Measurements from ENCODE around the gene TAS2R46. TPM values are rescaled to one million over a fixed set of nuclear protein-coding genes. Genes with fewer than 3 reads are reported as not detected.

The TAS2R46 gene
- total and polyA plus RNA-seq, 2 donors (not counting 1 experiment from before 2014, with no cell fraction given) = 0.13 to 2.6 TPM

DNA sequence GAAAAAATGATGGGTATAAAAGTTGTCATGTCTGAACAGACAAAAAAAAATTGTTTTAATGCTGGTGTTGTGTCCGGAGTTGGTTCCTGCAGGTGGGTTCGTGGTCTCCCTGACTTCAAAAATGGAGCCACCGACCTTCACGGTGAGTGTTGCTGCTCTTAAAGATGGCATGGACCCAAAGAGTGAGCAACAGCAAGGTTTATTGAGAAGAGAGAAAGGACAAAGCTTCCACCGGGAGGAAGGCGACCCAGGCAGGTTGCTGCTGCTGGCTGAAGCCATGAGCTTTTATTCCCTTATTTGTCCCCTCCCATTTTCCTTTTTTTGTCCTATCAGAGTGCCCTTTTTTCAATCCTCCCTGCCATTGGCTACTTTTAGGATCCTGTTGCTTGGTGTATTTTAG is 30.8 kb downstream of the TAS2R46 start, which contains the start of gene TAS2R31:
TSS of gene TAS2R31 (minus strand) at position 101 of the 400 bp plus-strand sequence. CDS start at position 29, 72 bp downstream.
- Histone ChIP-seq H3K9me3 (ENCODE audit: control extremely low read depth in 1 of 3, control insufficient read depth in 2 of 3, insufficient read depth in 1 of 3, low read length in 2 of 3) (no peaks in the 10 kb centered on the region), H3K27me3 (replicated peaks in 1 of 4; ENCODE audit: control extremely low read depth in 1 of 4, control insufficient read depth in 3 of 4, insufficient read depth in 4 of 4, low read length in 3 of 4) (no peaks in the 10 kb centered on the region), H3K9ac (ENCODE audit: low read length) (no peak within 1 kb of the TSS), H3K4me1 (ENCODE audit: control insufficient read depth in 2 of 2, insufficient read depth in 2 of 2, low read length in 2 of 2) (no peaks in the 10 kb centered on the region), H4K20me1 (ENCODE audit: control insufficient read depth, insufficient read depth, low read length, poor library complexity, severe bottlenecking) (no peaks in the 10 kb centered on the region), H3K79me2 (ENCODE audit: control insufficient read depth, insufficient read depth, low read length) (no peaks in the 10 kb centered on the region), H3K27ac (ENCODE audit: low read length in 2 of 2) (no peak within 1 kb of the TSS), H3K4me2 (replicated peaks; ENCODE audit: low read depth, low read length, poor library complexity, severe bottlenecking) (no peak within 1 kb of the TSS), H2AFZ (ENCODE audit: insufficient read depth, low read depth, low read length, poor library complexity, severe bottlenecking) (no peak within 1 kb of the TSS), H3K4me3 (ENCODE audit: control extremely low read depth in 1 of 5, extremely low read depth in 1 of 5, insufficient read depth in 1 of 5, low read depth in 2 of 5, low read length in 4 of 5) (no peak within 1 kb of the TSS), H3K36me3 (replicated peaks in 1 of 2; ENCODE audit: control extremely low read depth in 1 of 2, control insufficient read depth in 1 of 2, extremely low read depth in 1 of 2, insufficient read depth in 2 of 2, low read length in 1 of 2) (peaks cover 0 to 6% of the 10 kb centered on the region in 2 experiments)
- no peaks in the 10 kb centered on the region for H3K27me3 Mint-ChIP-seq
- ATAC-seq (ENCODE audit: low read depth) (no peak), DNase-seq (no peak)
- 93% methylated on average over 4 of the region's 6 CpGs for WGBS (ENCODE audit: insufficient coverage)
- intact Hi-C loops (cut with micrococcal nuclease) = loop anchor here (2.0 kb wide), 1 partner anchor 67 kb away; no protein-coding TSS in a partner anchor
- no peak for TF ChIP-seq EZH2 (IDR thresholded peaks at IDR 0.05; ENCODE audit: borderline replicate concordance, insufficient read depth, low read depth, low read length, poor library complexity, severe bottlenecking)
- TF ChIP-seq, protein P1, sequence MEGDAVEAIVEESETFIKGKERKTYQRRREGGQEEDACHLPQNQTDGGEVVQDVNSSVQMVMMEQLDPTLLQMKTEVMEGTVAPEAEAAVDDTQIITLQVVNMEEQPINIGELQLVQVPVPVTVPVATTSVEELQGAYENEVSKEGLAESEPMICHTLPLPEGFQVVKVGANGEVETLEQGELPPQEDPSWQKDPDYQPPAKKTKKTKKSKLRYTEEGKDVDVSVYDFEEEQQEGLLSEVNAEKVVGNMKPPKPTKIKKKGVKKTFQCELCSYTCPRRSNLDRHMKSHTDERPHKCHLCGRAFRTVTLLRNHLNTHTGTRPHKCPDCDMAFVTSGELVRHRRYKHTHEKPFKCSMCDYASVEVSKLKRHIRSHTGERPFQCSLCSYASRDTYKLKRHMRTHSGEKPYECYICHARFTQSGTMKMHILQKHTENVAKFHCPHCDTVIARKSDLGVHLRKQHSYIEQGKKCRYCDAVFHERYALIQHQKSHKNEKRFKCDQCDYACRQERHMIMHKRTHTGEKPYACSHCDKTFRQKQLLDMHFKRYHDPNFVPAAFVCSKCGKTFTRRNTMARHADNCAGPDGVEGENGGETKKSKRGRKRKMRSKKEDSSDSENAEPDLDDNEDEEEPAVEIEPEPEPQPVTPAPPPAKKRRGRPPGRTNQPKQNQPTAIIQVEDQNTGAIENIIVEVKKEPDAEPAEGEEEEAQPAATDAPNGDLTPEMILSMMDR (IDR thresholded peaks at IDR 0.05) = no peak
- no peaks in the 10 kb centered on the region for H3K9me3 Mint-ChIP-seq (ENCODE audit: insufficient read depth)
- ChIA-PET POLR2A (no interaction called here), CTCF (no interaction called here)
- no peak within 1 kb of the TSS for H3K4me3 Mint-ChIP-seq
- no peaks in the 10 kb centered on the region for H3K4me1 Mint-ChIP-seq
- no peak within 1 kb of the TSS for H3K27ac Mint-ChIP-seq

GRCh38 chr12:11026118-11026517 is 36.0 kb downstream of the TAS2R46 start:
- Histone ChIP-seq H3K79me2 (ENCODE audit: control insufficient read depth, insufficient read depth, low read length) (no peaks in the 10 kb centered on the region), H3K4me3 (ENCODE audit: control extremely low read depth in 1 of 5, extremely low read depth in 1 of 5, insufficient read depth in 1 of 5, low read depth in 2 of 5, low read length in 4 of 5) (no peak overlapping the region), H4K20me1 (ENCODE audit: control insufficient read depth, insufficient read depth, low read length, poor library complexity, severe bottlenecking) (no peaks in the 10 kb centered on the region), H3K27me3 (replicated peaks in 1 of 4; ENCODE audit: control extremely low read depth in 1 of 4, control insufficient read depth in 3 of 4, insufficient read depth in 4 of 4, low read length in 3 of 4) (no peaks in the 10 kb centered on the region), H3K4me2 (replicated peaks; ENCODE audit: low read depth, low read length, poor library complexity, severe bottlenecking) (no peak overlapping the region), H3K4me1 (ENCODE audit: control insufficient read depth in 2 of 2, insufficient read depth in 2 of 2, low read length in 2 of 2) (no peaks in the 10 kb centered on the region), H3K9ac (ENCODE audit: low read length) (no peak overlapping the region), H3K27ac (ENCODE audit: low read length in 2 of 2) (no peak overlapping the region), H3K36me3 (replicated peaks in 1 of 2; ENCODE audit: control extremely low read depth in 1 of 2, control insufficient read depth in 1 of 2, extremely low read depth in 1 of 2, insufficient read depth in 2 of 2, low read length in 1 of 2) (peaks cover 1 to 6% of the 10 kb centered on the region in 2 experiments), H2AFZ (ENCODE audit: insufficient read depth, low read depth, low read length, poor library complexity, severe bottlenecking) (no peak overlapping the region), H3K9me3 (ENCODE audit: control extremely low read depth in 1 of 3, control insufficient read depth in 2 of 3, insufficient read depth in 1 of 3, low read length in 2 of 3) (peaks cover 0 to 5% (median 1%) of the 10 kb centered on the region in 3 donors)
- intact Hi-C loops (cut with micrococcal nuclease) = no loop called here
- H3K4me1 Mint-ChIP-seq = no peaks in the 10 kb centered on the region
- no peak for DNase-seq
- ATAC-seq (ENCODE audit: low read depth) = no peak
- no peak overlapping the region for H3K4me3 Mint-ChIP-seq
- 94% methylated on average over 4 of the region's 6 CpGs for WGBS (ENCODE audit: insufficient coverage)
- ChIA-PET POLR2A (no interaction called here), CTCF (no interaction called here)
- TF ChIP-seq, protein P1 (IDR thresholded peaks at IDR 0.05) = no peak
- TF ChIP-seq EZH2 (IDR thresholded peaks at IDR 0.05; ENCODE audit: borderline replicate concordance, insufficient read depth, low read depth, low read length, poor library complexity, severe bottlenecking) = no peak
- H3K9me3 Mint-ChIP-seq (ENCODE audit: insufficient read depth) = peaks cover 3% of the 10 kb centered on the region
- no peak overlapping the region for H3K27ac Mint-ChIP-seq
- H3K27me3 Mint-ChIP-seq = no peaks in the 10 kb centered on the region
